CD4-positive, alpha-beta T cell treated with Interleukin-21 for 1 hour (primary cell): Measurements from ENCODE around the gene GJB5.
"Not testable (repeated sequence)": the region's sequence is repeated elsewhere in the genome, so short reads cannot be mapped to it uniquely, and the experiment has no call there.

ENCODE experiments used
- DNase-seq: peaks from one replicate; pipeline ENCODE4 v3.0.0-alpha.2; 2020

GJB5 gene

GRCh38 chr1:34746101-34746500 is 8.7 kb upstream of the GJB5 start:
- DNase-seq, result no peak

DNA sequence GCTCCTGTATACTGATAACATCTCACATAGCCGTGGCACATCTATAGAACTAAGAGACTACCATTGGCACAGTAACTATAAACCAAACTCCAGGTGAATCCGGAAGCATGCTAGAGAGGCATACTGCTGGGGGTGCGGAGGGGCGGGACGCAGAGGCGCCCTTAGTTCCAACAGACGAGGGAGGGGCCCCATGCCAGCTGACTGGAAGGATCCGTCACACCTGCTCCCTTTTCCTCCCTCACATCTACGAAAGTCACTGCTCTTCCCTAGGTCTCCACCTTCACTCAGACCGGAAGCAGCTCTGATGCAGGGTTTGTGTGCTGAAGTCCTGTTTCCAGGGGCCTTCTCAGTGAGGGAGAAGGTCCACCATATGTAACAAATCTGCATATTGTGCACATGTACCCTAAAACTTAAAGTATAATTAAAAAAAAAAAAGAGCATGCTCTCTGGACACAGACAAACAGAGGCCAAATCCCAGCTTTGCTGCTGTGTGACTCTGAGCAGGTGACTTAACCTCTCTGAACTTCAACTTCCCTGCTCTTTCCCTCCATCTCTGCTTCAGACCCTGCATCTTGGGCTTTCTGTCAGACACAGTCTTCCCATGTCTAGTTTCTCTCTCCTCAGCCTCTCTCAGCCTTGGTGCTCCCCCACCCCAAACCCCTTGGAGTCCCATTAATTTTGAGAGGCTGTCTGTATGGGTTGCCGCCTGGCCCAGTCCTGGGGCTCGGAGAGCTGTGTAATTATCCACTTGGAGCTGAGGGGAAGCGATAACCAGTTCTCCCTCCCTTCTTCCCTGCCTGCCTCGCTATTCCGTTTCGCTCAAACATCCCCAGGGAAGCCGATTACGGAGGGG is 7.8 kb upstream of the GJB5 start:
- DNase-seq, result no peak

DNA sequence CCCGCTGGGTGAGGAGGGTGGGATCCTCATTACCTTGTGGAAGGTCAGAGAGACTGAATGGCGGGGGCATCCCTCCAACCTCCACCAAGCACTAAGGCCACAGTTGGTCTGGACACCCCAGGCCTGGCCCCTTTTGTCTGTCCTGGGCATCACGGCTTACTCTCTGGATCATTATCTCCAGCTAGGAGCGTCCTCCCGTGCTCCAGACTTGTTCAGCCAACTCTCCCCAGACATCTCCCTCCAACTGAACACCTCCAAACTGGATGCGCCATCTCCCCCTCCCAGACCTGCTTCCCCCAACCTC is 7.3 kb upstream of the GJB5 start:
- no peak for DNase-seq

DNA sequence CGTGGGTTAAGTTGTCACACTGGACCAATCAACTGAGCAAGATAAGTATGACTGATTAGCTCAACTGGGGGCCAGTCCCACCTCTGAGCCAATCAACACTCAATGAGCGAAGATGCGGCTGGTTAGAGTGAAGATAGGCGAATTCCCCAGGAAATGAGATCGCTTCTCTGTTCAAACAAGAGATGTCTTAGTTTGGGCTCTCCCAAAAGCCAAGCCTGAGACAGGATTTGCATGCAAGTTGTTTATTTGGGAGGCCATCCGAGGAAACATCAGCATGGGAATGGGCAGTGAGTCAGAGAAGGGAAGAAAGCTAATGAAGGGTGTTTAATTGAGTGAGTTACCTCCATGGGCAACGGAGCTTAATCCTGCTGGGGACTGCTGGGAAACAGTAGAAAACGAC is 4.9 kb upstream of the GJB5 start:
- DNase-seq, result no peak

DNA sequence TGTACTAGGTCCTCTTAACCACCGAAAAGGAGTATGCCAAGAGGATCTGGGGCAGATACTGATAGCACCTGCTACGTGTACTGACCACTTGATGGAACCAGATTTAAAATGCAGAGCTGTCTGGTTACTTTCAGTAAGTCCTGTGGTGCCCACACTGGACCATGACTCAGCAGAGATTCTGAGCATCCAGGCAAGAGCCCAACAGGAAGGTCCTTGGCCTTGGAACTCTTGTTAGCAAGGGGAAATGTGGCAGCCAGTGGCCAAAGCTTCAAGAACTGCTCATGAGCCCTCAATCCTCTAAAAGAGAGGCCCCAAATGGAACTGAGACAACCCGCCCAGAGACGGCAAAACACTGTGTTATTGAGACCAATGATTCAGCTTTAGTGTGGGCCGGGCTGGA is 4.2 kb upstream of the GJB5 start:
- no peak for DNase-seq

DNA sequence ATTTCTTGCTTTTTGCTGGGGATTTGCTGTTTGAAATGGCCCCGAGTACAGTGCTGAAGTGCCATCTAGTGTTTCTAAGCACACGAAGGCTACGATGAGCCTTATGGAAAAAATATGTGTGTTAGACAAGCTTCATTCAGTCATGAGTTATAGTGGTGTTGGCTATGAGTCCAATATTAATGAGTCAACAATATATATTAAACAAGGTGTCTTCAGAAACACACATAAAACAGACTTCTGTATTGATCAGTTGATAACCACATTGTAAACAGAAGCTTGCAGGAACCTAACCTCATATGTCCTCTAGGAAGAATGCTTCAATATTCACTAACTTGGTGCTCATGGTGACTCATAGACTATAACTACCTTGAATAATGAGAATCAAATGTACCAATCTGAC is 1.7 kb upstream of the GJB5 start:
- DNase-seq, result no peak

DNA sequence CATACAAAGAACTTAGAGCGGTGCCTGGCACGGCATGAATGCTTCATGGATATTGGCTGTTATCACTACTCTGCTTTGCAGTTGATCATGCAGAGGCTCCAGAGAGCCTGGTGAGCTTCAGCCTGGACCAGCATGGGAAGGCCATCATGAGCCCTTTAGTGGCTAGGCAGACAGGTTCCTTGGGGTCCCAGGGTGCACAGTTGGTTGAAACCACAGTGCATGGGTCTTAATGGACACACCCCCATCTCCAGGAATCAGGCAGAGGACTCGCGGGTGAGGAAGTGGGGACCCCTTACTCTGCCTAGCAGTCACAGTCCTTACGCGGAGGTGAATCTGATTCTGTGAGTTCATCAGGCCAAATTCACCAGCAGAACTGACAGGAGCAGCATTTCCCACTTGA is 1.1 kb downstream of the GJB5 start:
- DNase-seq, result no peak

GRCh38 chr1:34757386-34757785 is 2.5 kb downstream of the GJB5 start:
- no peak for DNase-seq

- DNase-seq, result no peak
Observed at GRCh38 chr1:34758751-34759150, 3.9 kb downstream of the GJB5 start.

DNA sequence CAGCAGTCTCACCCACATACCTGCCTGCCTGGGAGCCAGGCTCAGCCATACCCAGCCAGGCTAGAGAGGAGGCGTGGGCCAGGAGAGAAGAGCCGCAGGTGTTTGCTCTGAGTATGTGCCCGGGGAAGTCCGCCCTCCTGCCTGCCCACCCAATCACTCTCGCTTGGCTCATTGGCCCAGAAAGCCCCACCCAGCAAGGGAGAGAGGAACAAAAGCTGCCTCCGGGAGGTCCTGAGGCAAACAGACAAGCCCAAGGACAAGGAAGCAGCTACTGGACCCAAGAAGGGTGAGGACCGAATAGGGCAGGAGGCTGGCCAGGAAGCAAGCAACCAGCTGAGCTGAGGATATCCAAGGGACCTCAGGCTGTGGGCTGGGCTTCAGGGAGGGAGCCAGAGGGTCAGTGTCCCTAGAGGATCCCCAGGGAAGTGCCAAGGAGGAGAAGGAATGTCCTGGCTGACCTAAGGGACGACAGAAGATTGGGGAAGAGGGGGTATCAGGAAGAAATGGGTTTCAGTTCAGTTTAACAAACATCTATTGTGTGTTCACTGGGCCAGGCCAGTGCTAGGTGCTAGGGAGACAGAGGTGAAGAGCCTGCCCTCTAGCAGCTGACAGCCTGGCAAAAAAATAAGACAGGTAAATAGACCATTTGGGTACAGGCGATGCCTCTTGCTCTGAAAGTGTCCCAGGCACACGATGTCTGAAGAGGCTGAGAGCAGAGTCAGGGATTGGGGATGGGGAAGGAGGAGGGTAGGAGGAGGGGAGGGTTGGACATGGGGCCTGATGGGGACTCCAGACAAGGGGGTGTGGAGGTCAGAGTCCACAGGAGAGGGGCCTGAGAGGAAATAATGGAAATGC is 4.9 kb downstream of the GJB5 start, which contains the start of gene GJB4:
Gene GJB4, plus strand, starts transcription at position 238 of the 855 bp plus-strand sequence. CDS start 1,515 bp downstream, outside the sequence.
- no peak for DNase-seq

- DNase-seq, result no peak
Observed at GRCh38 chr1:34761176-34761761, 6.4 kb downstream of the GJB5 start.

DNA sequence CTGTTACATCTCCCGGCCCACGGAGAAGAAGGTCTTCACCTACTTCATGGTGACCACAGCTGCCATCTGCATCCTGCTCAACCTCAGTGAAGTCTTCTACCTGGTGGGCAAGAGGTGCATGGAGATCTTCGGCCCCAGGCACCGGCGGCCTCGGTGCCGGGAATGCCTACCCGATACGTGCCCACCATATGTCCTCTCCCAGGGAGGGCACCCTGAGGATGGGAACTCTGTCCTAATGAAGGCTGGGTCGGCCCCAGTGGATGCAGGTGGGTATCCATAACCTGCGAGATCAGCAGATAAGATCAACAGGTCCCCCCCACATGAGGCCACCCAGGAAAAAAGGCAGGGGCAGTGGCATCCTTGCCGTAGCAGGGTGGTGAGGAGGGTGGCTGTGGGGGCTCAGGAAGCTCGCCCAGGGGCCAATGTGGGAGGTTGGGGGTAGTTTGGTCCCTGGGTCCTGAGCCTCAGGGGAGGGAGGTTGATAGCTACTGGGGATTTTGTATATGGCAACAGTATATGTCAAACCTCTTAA is 7.0 kb downstream of the GJB5 start:
- DNase-seq, result no peak

- DNase-seq, result no peak
Observed at GRCh38 chr1:34762474-34763141, 7.8 kb downstream of the GJB5 start.

DNA sequence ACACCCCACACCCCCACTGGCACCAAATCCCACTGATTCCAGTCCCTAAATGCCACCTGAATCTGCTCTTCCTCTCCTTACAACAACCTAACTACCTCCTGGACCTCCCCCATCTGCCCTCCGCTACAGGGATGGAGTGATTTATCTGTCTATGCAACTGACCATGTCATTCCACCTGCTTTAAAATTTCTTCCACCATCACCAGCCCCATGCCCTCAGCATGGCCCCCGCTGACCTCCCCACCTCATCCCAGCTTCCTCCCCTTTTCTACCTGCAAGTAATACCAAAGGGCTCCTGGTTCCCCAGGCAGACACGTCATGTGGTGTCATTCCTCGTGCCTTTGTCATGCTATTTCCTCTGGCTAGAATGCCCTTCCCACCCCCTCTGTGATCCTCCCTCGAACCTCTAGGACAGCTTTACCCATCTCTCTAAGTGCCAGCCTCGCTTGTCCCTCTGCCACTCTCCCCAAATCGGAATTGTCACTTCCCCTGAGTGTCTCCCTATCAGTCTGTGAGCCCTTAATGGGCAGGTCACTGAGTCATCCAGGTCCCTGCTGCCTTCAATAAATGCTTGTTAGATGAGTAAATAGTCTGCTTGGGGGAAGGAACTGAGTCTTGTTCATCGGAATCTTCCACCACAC is 8.4 kb downstream of the GJB5 start:
- DNase-seq, result no peak

- DNase-seq, result no peak
Observed at GRCh38 chr1:34768856-34769255, 14.0 kb downstream of the GJB5 start.

- no peak for DNase-seq
Observed at GRCh38 chr1:34770891-34771504, 16.2 kb downstream of the GJB5 start.

- no peak for DNase-seq
Observed at GRCh38 chr1:34771573-34772371, 16.9 kb downstream of the GJB5 start.

- DNase-seq, result not testable (repeated sequence)
Observed at GRCh38 chr1:34773114-34773513, 18.3 kb downstream of the GJB5 start.

GRCh38 chr1:34774957-34775356 is 20.1 kb downstream of the GJB5 start:
- no peak for DNase-seq

- no peak for DNase-seq
Observed at GRCh38 chr1:34776911-34777310, 22.1 kb downstream of the GJB5 start.
